K562 (cell line): ENCODE data around the gene CLCNKA. TPM values are rescaled to one million over a fixed set of nuclear protein-coding genes. Genes with fewer than 3 reads are reported as not detected.
A peak's percentile ranks its signal among the peaks of the same experiment; 100 is the strongest.

Source experiments
- ATF7 ChIP-seq: fragments of 450-650 bp; IDR thresholded peaks from 2 replicates; pipeline ENCODE4 v1.7.1; 2014; ENCODE audit warnings: mild to moderate bottlenecking, moderate library complexity
- CAMTA2 ChIP-seq: fragments of 250-450 bp; sonication (Bioruptor Pico); conservative IDR thresholded peaks from 2 replicates; pipeline ENCODE4 v1.5.1; 2022
- CGGBP1 ChIP-seq: fragments of 250-450 bp; sonication (Bioruptor Pico); IDR thresholded peaks from 2 replicates; pipeline ENCODE4 v1.9.0; 2021; ENCODE audit warnings: mild to moderate bottlenecking
- DNMT1 ChIP-seq: fragments of 450-650 bp; IDR thresholded peaks from 2 replicates; pipeline ENCODE4 v1.6.1; 2016; ENCODE audit warnings: antibody characterized with exemption, mild to moderate bottlenecking
- POLR2AphosphoS5 ChIP-seq: IDR thresholded peaks from 2 replicates; pipeline ENCODE4 v1.6.1; 2011; ENCODE audit warnings: mild to moderate bottlenecking, low read depth, low read length, moderate library complexity; ENCODE audit not compliant: control insufficient read depth, insufficient read depth
- SIN3A ChIP-seq, 2 experiments: fragments of 150-350 bp in 1 of 2; IDR thresholded peaks; 2 replicates each; pipeline ENCODE4 v1.6.1; 2011 to 2016; ENCODE audit warnings: borderline replicate concordance in 2 of 2, low read depth in 2 of 2, low read length in 2 of 2, mild to moderate bottlenecking in 2 of 2, moderate library complexity in 2 of 2; ENCODE audit not compliant: control insufficient read depth in 1 of 2
- SMAD4 ChIP-seq: fragments of 250-450 bp; sonication (Bioruptor Pico); conservative IDR thresholded peaks from 2 replicates; pipeline ENCODE4 v1.8.0; 2021; ENCODE audit warnings: inconsistent platforms, mild to moderate bottlenecking, moderate library complexity
- SMARCB1 ChIP-seq: IDR thresholded peaks from 2 replicates; pipeline ENCODE4 v1.6.1; 2011; ENCODE audit warnings: improper control_type of control experiment, low read depth; ENCODE audit not compliant: insufficient read length
- SOX6 ChIP-seq: fragments of 450-650 bp; IDR thresholded peaks from 2 replicates; pipeline ENCODE4 v1.6.1; 2014; ENCODE audit warnings: mild to moderate bottlenecking
- STAG1 ChIP-seq: sonication (generic); formaldehyde crosslinking; IDR thresholded peaks from 2 replicates; pipeline ENCODE4 v1.5.0; 2020; ENCODE audit warnings: missing genetic modification reagents, borderline replicate concordance
- STAT6 ChIP-seq: sonication (generic); formaldehyde crosslinking; IDR thresholded peaks from 2 replicates; pipeline ENCODE4 v1.8.1; 2023; ENCODE audit warnings: mild to moderate bottlenecking, missing genetic modification reagents
- TSHZ1 ChIP-seq: fragments of 250-450 bp; sonication (Bioruptor Pico); IDR thresholded peaks from 2 replicates; pipeline ENCODE4 v1.4.0; 2020; ENCODE audit warnings: mild to moderate bottlenecking, moderate library complexity
- ZNF146 ChIP-seq: IDR thresholded peaks from one replicate; pipeline ENCODE4 v1.6.1; 2018; ENCODE audit warnings: missing compliant biosample characterization; ENCODE audit not compliant: unreplicated experiment
- ZNF507 ChIP-seq: conservative IDR thresholded peaks from 2 replicates; pipeline ENCODE4 v1.6.1; 2017; ENCODE audit warnings: missing genetic modification characterization, missing compliant biosample characterization
- ZNF592 ChIP-seq: fragments of 450-650 bp; IDR thresholded peaks from 2 replicates; pipeline ENCODE4 v1.6.1; 2017; ENCODE audit warnings: antibody characterized with exemption, mild to moderate bottlenecking
- ZNF76 ChIP-seq: fragments of 250-450 bp; sonication (Bioruptor Pico); IDR thresholded peaks from 2 replicates; pipeline ENCODE4 v1.4.0; 2020; ENCODE audit warnings: mild to moderate bottlenecking, moderate library complexity, borderline replicate concordance
- ZSCAN32 ChIP-seq: fragments of 450-650 bp; formaldehyde crosslinking; IDR thresholded peaks from 2 replicates; pipeline ENCODE4 v1.4.0; 2020; ENCODE audit warnings: mild to moderate bottlenecking, moderate library complexity
- polyA plus RNA-seq, 8 experiments: library from polyadenylated mRNA; depleted of rRNA in 4 of 8; stranded (reverse) in 5 of 8; unstranded in 3 of 8; fragments of >200 nt; fragmentation: Nextera tagmentation in 2 of 8; fragmentation: Illumina TruSeq in 1 of 8; extraction: Ambion mirVana in 2 of 8; extraction: Trizol in 1 of 8; gene quantifications; 2 replicates each; pipeline versions ENCODE4 v1.2.1 to v1.2.3, GENCODE V29; 2011 to 2014; ENCODE audit warnings: inconsistent platforms in 1 of 8, missing spikeins in 1 of 8
- total RNA-seq, 7 experiments: library from RNA; depleted of rRNA in 6 of 7; stranded (reverse); fragments of >200 nt in 6 of 7; fragmentation: Illumina TruSeq in 2 of 7; extraction: Trizol in 2 of 7; gene quantifications; 2 replicates each; pipeline versions ENCODE4 v1.2.1 to v1.2.3, GENCODE V29; 2011 to 2021; ENCODE audit warnings: low replicate concordance in 1 of 7

CLCNKA gene
- total and polyA plus RNA-seq, 9 of the 15 experiments (the other 6 are each of a cell fraction or from before 2014, with no cell fraction given): 0.03 to 0.37 (median 0.10) TPM; not detected in 3

- peak; percentile 98 for TF ChIP-seq STAG1 (CRISPR knock-in tag)
- no peak for TF ChIP-seq ATF7
- no peak for TF ChIP-seq SMARCB1
- TF ChIP-seq TSHZ1 (CRISPR knock-in tag): no peak
- TF ChIP-seq ZNF146 (CRISPR knock-in tag): peak; percentile 20
- no peak for TF ChIP-seq SIN3A (IDR thresholded peaks at IDR 0.05; ENCODE audit: borderline replicate concordance in 2 of 2, control insufficient read depth in 1 of 2, low read depth in 2 of 2, low read length in 2 of 2)
- no peak for TF ChIP-seq POLR2AphosphoS5
- 0 out of 2 replicates have a peak, but pooled peaks have one; percentile 24 for TF ChIP-seq SMAD4
- TF ChIP-seq ZNF507 (tag): no peak
- TF ChIP-seq ZNF592: peak; percentile 73
- no peak for TF ChIP-seq CGGBP1 (CRISPR knock-in tag)
- no peak for TF ChIP-seq ZNF76 (CRISPR knock-in tag)
- no peak for TF ChIP-seq ZSCAN32 (CRISPR knock-in tag)
- TF ChIP-seq DNMT1: no peak
- TF ChIP-seq SOX6: 0 out of 2 replicates have a peak, but pooled peaks have one; percentile 22
- TF ChIP-seq CAMTA2 (CRISPR knock-in tag): no peak
- 0 out of 2 replicates have a peak, but pooled peaks have one; percentile 58 for TF ChIP-seq STAT6 (CRISPR knock-in tag)
These were observed 57.3 kb downstream of the CLCNKA start (continued) for GRCh38 chr1:16078925-16079656.
